HepG2 (cell line): ENCODE data around the gene RPL41. TPM values are rescaled to one million over a fixed set of nuclear protein-coding genes. Genes with fewer than 3 reads are reported as not detected.

Experiments used
- CCAR2 ChIP-seq: fragments of 200-400 bp; formaldehyde crosslinking; optimal IDR thresholded peaks from 2 replicates; pipeline ENCODE3; 2018; ENCODE audit warnings: low read depth, mild to moderate bottlenecking, low read length, moderate library complexity
- ERF ChIP-seq: IDR thresholded peaks from 2 replicates; pipeline ENCODE4 v1.6.1; 2018; ENCODE audit warnings: missing biosample characterization, missing genetic modification reagents
- FOXA1 ChIP-seq, 2 experiments: fragments of 450-650 bp in 1 of 2; sonication (generic) in 1 of 2; formaldehyde crosslinking in 1 of 2; IDR thresholded peaks; 2 replicates each; pipeline versions ENCODE4 v1.4.0 to v1.6.1; 2016 to 2020; ENCODE audit warnings: missing genetic modification reagents in 1 of 2
- IKZF4 ChIP-seq: sonication (generic); formaldehyde crosslinking; IDR thresholded peaks from 2 replicates; pipeline ENCODE4 v1.5.1; 2020; ENCODE audit warnings: borderline replicate concordance, mild to moderate bottlenecking, low read depth, missing genetic modification reagents; ENCODE audit errors: not compliant biosample characterization
- KLF6 ChIP-seq: IDR thresholded peaks from 2 replicates; pipeline ENCODE4 v1.8.0; 2016; ENCODE audit warnings: missing biosample characterization, missing genetic modification reagents
- LCORL ChIP-seq, 2 experiments: fragments of 450-650 bp in 1 of 2; sonication (generic) in 1 of 2; formaldehyde crosslinking in 1 of 2; IDR thresholded peaks; 2 replicates each; pipeline versions ENCODE4 v1.5.0 to v1.6.1; 2017 to 2020; ENCODE audit warnings: antibody characterized with exemption in 1 of 2, missing genetic modification reagents in 1 of 2
- MTERF4 ChIP-seq: sonication (generic); formaldehyde crosslinking; IDR thresholded peaks from 2 replicates; pipeline ENCODE4 v1.8.0; 2023; ENCODE audit warnings: mild to moderate bottlenecking, missing genetic modification reagents
- NKX3-1 ChIP-seq: sonication (generic); formaldehyde crosslinking; IDR thresholded peaks from 2 replicates; pipeline ENCODE4 v1.5.0; 2020; ENCODE audit warnings: missing genetic modification reagents
- POLR2A ChIP-seq, 2 experiments: IDR thresholded peaks; 2 replicates each; pipeline ENCODE4 v1.6.1; 2011; ENCODE audit warnings: low read depth in 2 of 2, low read length in 2 of 2, mild to moderate bottlenecking in 1 of 2, moderate library complexity in 1 of 2; ENCODE audit not compliant: insufficient read depth in 1 of 2
- SKI ChIP-seq: fragments of 450-650 bp; IDR thresholded peaks from one replicate; pipeline ENCODE4 v1.6.1; 2018; ENCODE audit warnings: mild to moderate bottlenecking; ENCODE audit not compliant: partially characterized antibody
- SNAI1 ChIP-seq: sonication (generic); formaldehyde crosslinking; IDR thresholded peaks from 2 replicates; pipeline ENCODE4 v1.5.0; 2020; ENCODE audit warnings: mild to moderate bottlenecking, missing genetic modification reagents, borderline replicate concordance
- SPEN ChIP-seq: sonication (generic); formaldehyde crosslinking; IDR thresholded peaks from 2 replicates; pipeline ENCODE4 v1.5.1; 2020; ENCODE audit warnings: low read depth, mild to moderate bottlenecking, missing genetic modification reagents
- ZKSCAN5 ChIP-seq: sonication (generic); formaldehyde crosslinking; IDR thresholded peaks from 2 replicates; pipeline ENCODE4 v1.5.1; 2020; ENCODE audit warnings: mild to moderate bottlenecking, missing genetic modification reagents
- ZNF383 ChIP-seq: sonication (generic); formaldehyde crosslinking; IDR thresholded peaks from 2 replicates; pipeline ENCODE4 v1.4.0; 2020; ENCODE audit warnings: missing genetic modification reagents, mild to moderate bottlenecking, borderline replicate concordance
- ZNF431 ChIP-seq: sonication (generic); formaldehyde crosslinking; IDR thresholded peaks from 2 replicates; pipeline ENCODE4 v1.9.0; 2022; ENCODE audit warnings: missing genetic modification reagents, low read depth, mild to moderate bottlenecking, borderline replicate concordance
- ZNF713 ChIP-seq: sonication (generic); formaldehyde crosslinking; IDR thresholded peaks from 2 replicates; pipeline ENCODE4 v1.4.0; 2020; ENCODE audit warnings: mild to moderate bottlenecking, missing genetic modification reagents
- ZNF850 ChIP-seq: sonication (generic); formaldehyde crosslinking; conservative IDR thresholded peaks from 2 replicates; pipeline ENCODE4 v1.9.0; 2021; ENCODE audit warnings: mild to moderate bottlenecking, missing genetic modification reagents
- ZNF891 ChIP-seq: sonication (generic); formaldehyde crosslinking; IDR thresholded peaks from 2 replicates; pipeline ENCODE4 v1.5.0; 2020; ENCODE audit warnings: mild to moderate bottlenecking, missing genetic modification reagents
- polyA plus RNA-seq, 8 experiments: library from polyadenylated mRNA; depleted of rRNA in 3 of 8; stranded (reverse) in 7 of 8; unstranded in 1 of 8; fragments of >200 nt; fragmentation: Illumina TruSeq in 4 of 8; extraction: Trizol in 4 of 8; gene quantifications; 2 replicates each; pipeline versions ENCODE4 v1.2.1 to v1.2.3, GENCODE V29; 2011 to 2016; ENCODE audit warnings: low read depth in 4 of 8, missing spikeins in 1 of 8, mixed read lengths in 1 of 8; ENCODE audit not compliant: insufficient read depth in 1 of 8
- total RNA-seq, 5 experiments: library from RNA; depleted of rRNA; stranded (reverse); fragments of >200 nt; fragmentation: Illumina TruSeq; extraction: Trizol; gene quantifications; 2 replicates each; pipeline ENCODE4 v1.2.3, GENCODE V29; 2016; ENCODE audit warnings: low read depth in 1 of 5
- TF ChIP-seq, protein P1 (sequence below): IDR thresholded peaks from 2 replicates; pipeline ENCODE4 v1.6.1; 2016; ENCODE audit warnings: missing biosample characterization, missing genetic modification reagents, low read depth
- TF ChIP-seq, protein P2 (sequence below): sonication (generic); formaldehyde crosslinking; IDR thresholded peaks from 2 replicates; pipeline ENCODE4 v1.4.0; 2020; ENCODE audit warnings: missing genetic modification reagents
- TF ChIP-seq, protein P3 (sequence below): IDR thresholded peaks from 2 replicates; pipeline ENCODE4 v1.6.1; 2016; ENCODE audit warnings: control low read depth

Gene RPL41
- total and polyA plus RNA-seq, 2 of the 13 experiments (the other 11 are each of a cell fraction or from before 2014, with no cell fraction given) = 4,012 to 7,670 TPM

DNA sequence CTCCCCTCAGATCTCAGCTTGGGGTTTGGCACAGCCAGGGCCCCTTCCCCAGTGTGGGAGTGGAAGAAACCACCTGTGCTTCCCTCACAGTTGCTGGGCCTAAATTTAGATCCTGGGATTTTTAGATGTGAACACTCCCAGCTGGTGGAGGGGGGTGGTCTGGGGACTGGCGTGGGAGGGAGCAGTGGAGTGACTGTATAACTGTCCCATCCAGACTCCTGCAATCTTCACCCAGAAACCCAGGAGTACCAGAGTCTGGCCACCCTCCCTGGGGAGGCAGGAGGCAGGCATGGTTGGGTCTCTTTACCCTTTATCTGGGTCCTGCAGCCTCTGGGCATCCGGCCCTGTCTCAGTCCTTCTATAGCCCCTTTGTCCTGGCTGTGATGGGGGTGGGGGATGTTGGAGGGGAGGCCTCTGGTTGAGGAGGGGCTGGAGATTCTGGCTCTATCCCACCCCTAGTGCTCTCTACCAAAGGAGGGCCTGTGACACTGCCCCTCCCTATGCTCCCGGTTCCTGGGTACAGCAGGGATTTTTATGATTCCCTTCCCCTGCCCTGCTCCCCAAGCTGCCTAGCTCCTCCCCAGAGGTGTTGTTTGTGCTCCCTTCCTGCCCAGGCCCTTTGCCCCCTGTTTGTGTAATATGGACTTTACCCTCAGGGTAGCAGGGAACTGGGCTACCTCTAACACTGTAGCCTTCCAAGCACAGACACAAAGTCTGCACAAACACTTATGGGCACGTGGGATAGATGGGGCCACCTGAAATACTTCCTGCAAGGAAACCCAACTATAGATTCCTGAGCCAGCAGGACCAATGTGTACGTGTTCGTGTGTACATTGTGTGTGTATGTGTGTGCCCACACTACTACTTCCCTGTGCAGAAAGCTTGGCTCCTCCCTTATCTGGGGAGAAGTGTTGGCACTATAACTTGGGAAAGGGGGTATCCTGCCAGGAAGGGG lies 34.8 kb upstream of the RPL41 start (continued):
- TF ChIP-seq, protein P1, sequence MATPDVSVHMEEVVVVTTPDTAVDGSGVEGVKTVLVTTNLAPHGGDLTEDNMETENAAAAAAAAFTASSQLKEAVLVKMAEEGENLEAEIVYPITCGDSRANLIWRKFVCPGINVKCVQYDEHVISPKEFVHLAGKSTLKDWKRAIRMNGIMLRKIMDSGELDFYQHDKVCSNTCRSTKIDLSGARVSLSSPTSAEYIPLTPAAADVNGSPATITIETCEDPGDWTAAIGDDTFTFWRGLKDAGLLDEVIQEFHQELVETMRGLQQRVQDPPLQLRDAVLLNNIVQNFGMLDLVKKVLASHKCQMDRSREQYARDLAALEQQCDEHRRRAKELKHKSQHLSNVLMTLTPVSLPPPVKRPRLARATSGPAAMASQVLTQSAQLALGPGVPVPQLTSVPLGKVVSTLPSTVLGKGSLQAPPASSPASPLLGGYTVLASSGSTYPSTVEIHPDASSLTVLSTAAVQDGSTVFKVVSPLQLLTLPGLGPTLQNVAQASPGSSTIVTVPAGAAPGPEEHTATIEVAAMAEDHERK (CRISPR knock-in tag) = peak; percentile 34; the same call in 1 of the 2 replicates
- peak; percentile 89 for TF ChIP-seq ZNF431 (CRISPR knock-in tag)
- TF ChIP-seq FOXA1 (IDR thresholded peaks at IDR 0.05) = no peak
- no peak; the same call in 1 of the 2 replicates for TF ChIP-seq FOXA1 (CRISPR knock-in tag; IDR thresholded peaks at IDR 0.05)
- TF ChIP-seq SNAI1 (CRISPR knock-in tag) = no peak
- TF ChIP-seq ZNF383 (CRISPR knock-in tag) = no peak
- TF ChIP-seq IKZF4 (CRISPR knock-in tag) = no peak
- no peak for TF ChIP-seq ZNF891
- 0 out of 2 replicates have a peak, but pooled peaks have one; percentile 33 for TF ChIP-seq LCORL (IDR thresholded peaks at IDR 0.05)
- peak; percentile 96 for TF ChIP-seq LCORL (CRISPR knock-in tag; IDR thresholded peaks at IDR 0.05)
- TF ChIP-seq ZNF713 = no peak; the same call in 1 of the 2 replicates
- TF ChIP-seq CCAR2 = no peak
- TF ChIP-seq POLR2A (IDR thresholded peaks at IDR 0.05; ENCODE audit: insufficient read depth in 1 of 2, low read depth in 2 of 2, low read length in 2 of 2) = peak; percentile 79 to 80
- TF ChIP-seq MTERF4 (CRISPR knock-in tag) = no peak; the same call in 1 of the 2 replicates
- peak; percentile 93 for TF ChIP-seq KLF6
- peak; percentile 95 for TF ChIP-seq SPEN (CRISPR knock-in tag)
- peak; percentile 86; the same call in 1 of the 2 replicates for TF ChIP-seq NKX3-1 (CRISPR knock-in tag)
- peak; percentile 93 for TF ChIP-seq SKI
- TF ChIP-seq ZNF850 (CRISPR knock-in tag) = no peak
- peak; percentile 34; the same call in 1 of the 2 replicates for TF ChIP-seq ZKSCAN5 (CRISPR knock-in tag)
- peak; percentile 97 for TF ChIP-seq ERF (CRISPR knock-in tag)
- TF ChIP-seq, protein P2, sequence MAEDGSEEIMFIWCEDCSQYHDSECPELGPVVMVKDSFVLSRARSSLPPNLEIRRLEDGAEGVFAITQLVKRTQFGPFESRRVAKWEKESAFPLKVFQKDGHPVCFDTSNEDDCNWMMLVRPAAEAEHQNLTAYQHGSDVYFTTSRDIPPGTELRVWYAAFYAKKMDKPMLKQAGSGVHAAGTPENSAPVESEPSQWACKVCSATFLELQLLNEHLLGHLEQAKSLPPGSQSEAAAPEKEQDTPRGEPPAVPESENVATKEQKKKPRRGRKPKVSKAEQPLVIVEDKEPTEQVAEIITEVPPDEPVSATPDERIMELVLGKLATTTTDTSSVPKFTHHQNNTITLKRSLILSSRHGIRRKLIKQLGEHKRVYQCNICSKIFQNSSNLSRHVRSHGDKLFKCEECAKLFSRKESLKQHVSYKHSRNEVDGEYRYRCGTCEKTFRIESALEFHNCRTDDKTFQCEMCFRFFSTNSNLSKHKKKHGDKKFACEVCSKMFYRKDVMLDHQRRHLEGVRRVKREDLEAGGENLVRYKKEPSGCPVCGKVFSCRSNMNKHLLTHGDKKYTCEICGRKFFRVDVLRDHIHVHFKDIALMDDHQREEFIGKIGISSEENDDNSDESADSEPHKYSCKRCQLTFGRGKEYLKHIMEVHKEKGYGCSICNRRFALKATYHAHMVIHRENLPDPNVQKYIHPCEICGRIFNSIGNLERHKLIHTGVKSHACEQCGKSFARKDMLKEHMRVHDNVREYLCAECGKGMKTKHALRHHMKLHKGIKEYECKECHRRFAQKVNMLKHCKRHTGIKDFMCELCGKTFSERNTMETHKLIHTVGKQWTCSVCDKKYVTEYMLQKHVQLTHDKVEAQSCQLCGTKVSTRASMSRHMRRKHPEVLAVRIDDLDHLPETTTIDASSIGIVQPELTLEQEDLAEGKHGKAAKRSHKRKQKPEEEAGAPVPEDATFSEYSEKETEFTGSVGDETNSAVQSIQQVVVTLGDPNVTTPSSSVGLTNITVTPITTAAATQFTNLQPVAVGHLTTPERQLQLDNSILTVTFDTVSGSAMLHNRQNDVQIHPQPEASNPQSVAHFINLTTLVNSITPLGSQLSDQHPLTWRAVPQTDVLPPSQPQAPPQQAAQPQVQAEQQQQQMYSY (CRISPR knock-in tag) = 0 out of 2 replicates have a peak, but pooled peaks have one; percentile 28
- TF ChIP-seq, protein P3, sequence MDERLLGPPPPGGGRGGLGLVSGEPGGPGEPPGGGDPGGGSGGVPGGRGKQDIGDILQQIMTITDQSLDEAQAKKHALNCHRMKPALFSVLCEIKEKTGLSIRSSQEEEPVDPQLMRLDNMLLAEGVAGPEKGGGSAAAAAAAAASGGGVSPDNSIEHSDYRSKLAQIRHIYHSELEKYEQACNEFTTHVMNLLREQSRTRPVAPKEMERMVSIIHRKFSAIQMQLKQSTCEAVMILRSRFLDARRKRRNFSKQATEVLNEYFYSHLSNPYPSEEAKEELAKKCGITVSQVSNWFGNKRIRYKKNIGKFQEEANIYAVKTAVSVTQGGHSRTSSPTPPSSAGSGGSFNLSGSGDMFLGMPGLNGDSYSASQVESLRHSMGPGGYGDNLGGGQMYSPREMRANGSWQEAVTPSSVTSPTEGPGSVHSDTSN (CRISPR knock-in tag) = no peak
